Uterus (tissue), 4 donors: ENCODE results near the gene PNLDC1. TPM values are rescaled to one million over a fixed set of nuclear protein-coding genes. Genes with fewer than 3 reads are reported as not detected.

Experiments used
- DNase-seq, 2 donors: peaks; one replicate each; pipeline ENCODE4 v3.0.0-alpha.2; 2019 to 2020
- H3K27ac ChIP-seq, 2 donors: fragments of 200-600 bp; sonication (generic); 1 replicate in 1 of 2; 2 replicates in 1 of 2; pipeline ENCODE4 v1.5.1; 2016 to 2018
- H3K27me3 ChIP-seq, 2 donors: fragments of 200-600 bp; sonication (generic); one replicate each; pipeline ENCODE4 v1.5.1; 2018 to 2019; ENCODE audit warnings: control low read depth in 1 of 2
- H3K36me3 ChIP-seq, 2 donors: fragments of 200-600 bp; sonication (generic); one replicate each; pipeline ENCODE4 v1.5.1; 2019; ENCODE audit warnings: control low read depth in 1 of 2
- H3K4me1 ChIP-seq, 2 donors: fragments of 200-600 bp; sonication (generic); one replicate each; pipeline ENCODE4 v1.5.1; 2018 to 2019; ENCODE audit warnings: control low read depth in 1 of 2
- H3K4me3 ChIP-seq, 2 donors: fragments of 200-600 bp; sonication (generic); 1 replicate in 1 of 2; 2 replicates in 1 of 2; pipeline ENCODE4 v1.5.1; 2018 to 2019; ENCODE audit warnings: mild to moderate bottlenecking in 1 of 2
- H3K9me3 ChIP-seq, 2 donors: fragments of 200-600 bp; sonication (generic); one replicate each; pipeline ENCODE4 v1.5.1; 2019; ENCODE audit warnings: control low read depth in 1 of 2
- POLR2A ChIP-seq, 2 donors: fragments of 450-650 bp; IDR thresholded peaks; one replicate each; pipeline ENCODE4 v1.6.1; 2016; ENCODE audit warnings: antibody characterized with exemption in 2 of 2, mild to moderate bottlenecking in 1 of 2, moderate library complexity in 1 of 2
- intact Hi-C: fragments of 100-400 bp; cut with DNase I; formaldehyde crosslinking; loops from one replicate; pipeline ENCODE4 v1.15.1; 2023; ENCODE audit warnings: low total_unique reads
- total RNA-seq, 4 donors: library from RNA; depleted of rRNA in 3 of 4; stranded (reverse); fragments of >200 nt in 3 of 4; gene quantifications; one replicate each; pipeline versions ENCODE4 v1.1.0 to v1.2.4, GENCODE V29; 2014 to 2023
- TF ChIP-seq, protein P1 (sequence below), 4 experiments: fragments of 200-600 bp in 2 of 4; fragments of 450-650 bp in 2 of 4; sonication (generic) in 2 of 4; IDR thresholded peaks; one replicate each; pipeline ENCODE4 v1.5.1; 2016 to 2019; ENCODE audit warnings: antibody characterized with exemption in 4 of 4, mild to moderate bottlenecking in 2 of 4, moderate library complexity in 1 of 4
- donor health status: DM: yes; HTN: yes; CAD: no.

PNLDC1 gene
- total RNA-seq, 4 donors from 2014 or later = 0.69 TPM; not detected in 3

DNA sequence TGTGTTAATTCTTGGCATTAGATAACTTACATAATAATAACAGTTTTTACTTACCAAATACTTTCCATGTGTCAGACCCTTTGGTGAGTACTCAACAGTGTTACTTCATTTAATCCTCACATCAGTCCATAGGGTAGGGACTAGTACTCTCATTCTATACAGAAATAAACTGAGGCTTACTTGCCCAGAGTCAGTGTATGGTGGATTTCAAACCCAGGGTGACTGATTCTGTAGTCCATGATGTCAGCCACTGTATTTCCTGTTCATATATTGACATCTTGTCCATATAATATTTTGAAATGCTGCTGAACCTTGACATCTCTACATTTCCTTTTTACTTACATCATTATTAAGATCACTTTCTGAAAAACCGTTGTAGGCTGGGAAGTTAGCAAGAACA is 2.5 kb upstream of the PNLDC1 start:
- intact Hi-C loops = no loop called here
- H3K27ac ChIP-seq = no peak overlapping the region
- H3K4me3 ChIP-seq = no peak overlapping the region
- DNase-seq = no peak
- H3K27me3 ChIP-seq = no peaks in the 10 kb centered on the region
- no peaks in the 10 kb centered on the region for H3K36me3 ChIP-seq
- H3K4me1 ChIP-seq = peaks cover 5 to 6% of the 10 kb centered on the region in 2 donors
- TF ChIP-seq POLR2A (IDR thresholded peaks at IDR 0.05) = no peak
- TF ChIP-seq, protein P1, sequence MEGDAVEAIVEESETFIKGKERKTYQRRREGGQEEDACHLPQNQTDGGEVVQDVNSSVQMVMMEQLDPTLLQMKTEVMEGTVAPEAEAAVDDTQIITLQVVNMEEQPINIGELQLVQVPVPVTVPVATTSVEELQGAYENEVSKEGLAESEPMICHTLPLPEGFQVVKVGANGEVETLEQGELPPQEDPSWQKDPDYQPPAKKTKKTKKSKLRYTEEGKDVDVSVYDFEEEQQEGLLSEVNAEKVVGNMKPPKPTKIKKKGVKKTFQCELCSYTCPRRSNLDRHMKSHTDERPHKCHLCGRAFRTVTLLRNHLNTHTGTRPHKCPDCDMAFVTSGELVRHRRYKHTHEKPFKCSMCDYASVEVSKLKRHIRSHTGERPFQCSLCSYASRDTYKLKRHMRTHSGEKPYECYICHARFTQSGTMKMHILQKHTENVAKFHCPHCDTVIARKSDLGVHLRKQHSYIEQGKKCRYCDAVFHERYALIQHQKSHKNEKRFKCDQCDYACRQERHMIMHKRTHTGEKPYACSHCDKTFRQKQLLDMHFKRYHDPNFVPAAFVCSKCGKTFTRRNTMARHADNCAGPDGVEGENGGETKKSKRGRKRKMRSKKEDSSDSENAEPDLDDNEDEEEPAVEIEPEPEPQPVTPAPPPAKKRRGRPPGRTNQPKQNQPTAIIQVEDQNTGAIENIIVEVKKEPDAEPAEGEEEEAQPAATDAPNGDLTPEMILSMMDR (IDR thresholded peaks at IDR 0.05) = no peak
- no peaks in the 10 kb centered on the region for H3K9me3 ChIP-seq

DNA sequence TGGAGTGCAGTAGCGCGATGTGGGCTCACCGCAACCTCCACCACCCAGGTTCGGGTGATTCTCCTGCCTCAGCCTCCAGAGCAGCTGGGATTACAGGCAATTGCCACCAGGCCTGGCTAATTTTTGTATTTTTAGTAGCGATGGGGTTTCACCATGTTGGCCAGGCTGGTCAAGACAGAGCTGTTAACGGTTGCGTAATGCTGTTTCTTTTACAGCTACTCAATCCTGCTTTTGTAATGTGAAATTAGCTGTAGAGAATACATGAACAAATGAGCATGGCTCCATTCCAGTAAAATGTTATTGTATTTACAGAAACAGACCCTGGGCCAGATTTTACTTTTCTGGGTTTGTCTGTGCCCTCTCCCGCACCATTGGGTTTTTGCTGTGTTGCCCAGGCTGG is 1.9 kb downstream of the PNLDC1 start:
- H3K9me3 ChIP-seq = no peaks in the 10 kb centered on the region

DNA sequence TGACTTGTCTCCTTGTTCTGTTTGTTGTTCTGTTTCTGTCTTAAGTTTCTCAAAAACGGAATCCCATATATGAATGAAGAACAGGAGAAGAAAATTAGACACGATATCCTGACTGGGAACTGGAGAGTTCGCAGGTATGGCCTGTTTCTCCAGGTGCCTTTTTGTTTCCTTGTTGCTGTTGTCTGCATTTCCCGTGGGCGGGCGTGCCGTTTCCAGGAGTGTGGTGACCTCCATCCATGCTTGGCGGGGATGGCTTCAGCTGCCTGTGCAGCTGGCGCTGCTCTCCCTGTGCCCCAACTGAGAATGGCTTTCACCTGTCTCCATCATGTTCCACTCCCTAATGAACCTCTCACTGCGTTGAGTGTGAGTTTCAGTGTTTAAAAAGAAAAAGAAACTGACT is 4.4 kb downstream of the PNLDC1 start:
- H3K9me3 ChIP-seq = no peaks in the 10 kb centered on the region
- H3K27ac ChIP-seq = no peak overlapping the region
- no peaks in the 10 kb centered on the region for H3K27me3 ChIP-seq
- H3K4me3 ChIP-seq = no peak overlapping the region
- DNase-seq = no peak
- H3K36me3 ChIP-seq = no peaks in the 10 kb centered on the region
- intact Hi-C loops = no loop called here
- H3K4me1 ChIP-seq = no peaks in the 10 kb centered on the region
- TF ChIP-seq, protein P1 (IDR thresholded peaks at IDR 0.05) = no peak
- TF ChIP-seq POLR2A (IDR thresholded peaks at IDR 0.05) = no peak

More for the DNA sequence above, 1.9 kb downstream of the PNLDC1 start:
- Histone ChIP-seq H3K36me3 (no peaks in the 10 kb centered on the region), H3K27ac (no peak overlapping the region), H3K4me3 (no peak overlapping the region), H3K4me1 (no peaks in the 10 kb centered on the region), H3K27me3 (no peaks in the 10 kb centered on the region)
- TF ChIP-seq, protein P1 (IDR thresholded peaks at IDR 0.05) = no peak
- TF ChIP-seq POLR2A (IDR thresholded peaks at IDR 0.05) = no peak
- no peak for DNase-seq
- intact Hi-C loops = no loop called here

DNA sequence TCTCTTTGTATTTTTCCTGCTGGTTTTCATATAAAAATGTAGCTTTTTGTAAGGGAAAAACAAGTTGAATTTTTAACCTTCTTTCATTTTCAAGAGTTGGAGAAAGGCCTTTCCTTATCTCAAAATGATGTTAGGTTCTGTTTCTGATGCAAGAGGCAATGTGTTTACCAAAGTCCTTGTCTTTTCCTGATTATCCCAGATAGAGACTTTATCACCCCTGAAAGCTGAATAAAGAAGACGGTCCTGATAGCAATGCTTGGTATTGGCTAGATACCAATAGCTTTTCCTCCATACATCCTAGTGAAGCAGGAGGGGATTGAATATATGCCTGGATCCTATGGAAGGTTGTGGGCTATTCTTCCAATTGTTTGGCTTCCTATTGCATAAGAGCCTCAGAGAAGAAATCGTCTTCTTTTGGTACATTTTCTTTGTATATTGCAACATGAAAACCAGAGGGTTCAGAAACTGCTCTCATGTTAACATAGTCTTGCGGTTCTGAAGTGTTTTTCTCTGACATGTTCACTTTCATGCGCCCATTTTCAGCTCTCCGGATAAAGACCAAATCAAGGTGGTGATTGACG is 5.5 kb downstream of the PNLDC1 start:
- H3K27ac ChIP-seq = no peak overlapping the region
- H3K36me3 ChIP-seq = no peaks in the 10 kb centered on the region
- H3K27me3 ChIP-seq = no peaks in the 10 kb centered on the region
- no peaks in the 10 kb centered on the region for H3K4me1 ChIP-seq
- DNase-seq = no peak
- H3K9me3 ChIP-seq = no peaks in the 10 kb centered on the region
- no peak overlapping the region for H3K4me3 ChIP-seq
- intact Hi-C loops = no loop called here
- TF ChIP-seq, protein P1 (IDR thresholded peaks at IDR 0.05) = no peak
- no peak for TF ChIP-seq POLR2A (IDR thresholded peaks at IDR 0.05)

DNA sequence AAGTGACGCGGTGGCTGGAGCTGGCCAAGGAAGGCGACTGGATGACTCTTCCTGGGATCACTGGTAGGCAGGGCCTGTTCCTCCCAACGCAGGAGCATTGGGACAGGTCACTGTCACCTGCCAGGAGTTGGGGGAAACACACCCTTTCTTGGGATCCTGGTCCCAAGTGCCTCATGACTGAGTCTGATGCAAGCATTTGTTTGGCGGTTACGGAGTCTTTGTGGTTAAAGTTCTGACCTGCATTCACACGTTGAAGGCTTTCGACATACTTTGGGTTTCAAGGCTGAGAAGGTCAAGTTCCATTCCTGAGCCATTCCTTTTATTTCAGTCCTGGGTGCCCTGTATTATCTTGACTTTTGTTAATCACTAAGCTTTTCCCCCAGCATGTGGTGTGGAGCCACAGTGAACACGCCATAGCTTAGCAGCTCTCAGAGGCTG is 6.0 kb downstream of the PNLDC1 start:
- H3K9me3 ChIP-seq = no peaks in the 10 kb centered on the region
- intact Hi-C loops = no loop called here
- no peak for DNase-seq
- no peaks in the 10 kb centered on the region for H3K4me1 ChIP-seq
- no peak for TF ChIP-seq POLR2A (IDR thresholded peaks at IDR 0.05)
- TF ChIP-seq, protein P1 (IDR thresholded peaks at IDR 0.05) = no peak
- H3K27me3 ChIP-seq = no peaks in the 10 kb centered on the region
- no peaks in the 10 kb centered on the region for H3K36me3 ChIP-seq
- no peak overlapping the region for H3K27ac ChIP-seq
- no peak overlapping the region for H3K4me3 ChIP-seq
